Lower leg skin (tissue), 4 donors: ENCODE results near the gene BIRC6. TPM values are rescaled to one million over a fixed set of nuclear protein-coding genes. Genes with fewer than 3 reads are reported as not detected.

Experiments used
- DNase-seq, 2 donors: peaks; one replicate each; pipeline ENCODE4 v3.0.0-alpha.2; 2019; ENCODE audit warnings: low spot score in 2 of 2
- H3K4me3 ChIP-seq: fragments of 200-600 bp; sonication (generic); 2 replicates; pipeline ENCODE4 v1.5.1; 2017; ENCODE audit warnings: mild to moderate bottlenecking, low read depth; ENCODE audit not compliant: poor library complexity, severe bottlenecking
- CTCF ChIP-seq, 3 donors: fragments of 450-650 bp; IDR thresholded peaks; one replicate each; pipeline ENCODE4 v1.5.1; 2016; ENCODE audit warnings: antibody characterized with exemption in 3 of 3, mild to moderate bottlenecking in 3 of 3, moderate library complexity in 2 of 3
- POLR2A ChIP-seq, 2 donors: fragments of 450-650 bp; IDR thresholded peaks; one replicate each; pipeline ENCODE4 v1.6.1; 2016 to 2017; ENCODE audit warnings: antibody characterized with exemption in 2 of 2, mild to moderate bottlenecking in 1 of 2, moderate library complexity in 1 of 2
- WGBS, 2 donors: methylation state at CpG; one replicate each; pipeline ENCODE4 v1.1.5; 2018; 5-methylcytosine and 5-hydroxymethylcytosine counted together
- intact Hi-C: fragments of 100-400 bp; cut with DNase I; formaldehyde crosslinking; loops from one replicate; pipeline ENCODE4 v1.15.0; 2023; ENCODE audit warnings: low total_unique reads
- total RNA-seq, 4 donors: library from RNA; depleted of rRNA; stranded (reverse); fragments of >200 nt; gene quantifications; one replicate each; pipeline ENCODE4 v1.1.0, GENCODE V29; 2016

BIRC6 gene
- total RNA-seq, 4 donors from 2014 or later: 70.3 to 146 (median 95.6) TPM

- DNase-seq: no peak
- intact Hi-C loops: no loop called here
- 100% methylated on average over 1 of the region's 1 CpG for whole genome bisulfite sequencing, 2 donors
- no peak overlapping the region for H3K4me3 ChIP-seq
- no peak for TF ChIP-seq POLR2A (IDR thresholded peaks at IDR 0.05)
- TF ChIP-seq CTCF (IDR thresholded peaks at IDR 0.05): no peak
These were observed 65.3 kb downstream of the BIRC6 start for GRCh38 chr2:32422133-32422532.

- H3K4me3 ChIP-seq: no peak overlapping the region
- DNase-seq: no peak
- no peak for TF ChIP-seq CTCF (IDR thresholded peaks at IDR 0.05)
- no peak for TF ChIP-seq POLR2A (IDR thresholded peaks at IDR 0.05)
- intact Hi-C loops: no loop called here
These were observed 66.7 kb downstream of the BIRC6 start for GRCh38 chr2:32423536-32423935.

GRCh38 chr2:32424739-32425138, 67.9 kb downstream of the BIRC6 start:
- intact Hi-C loops: no loop called here
- H3K4me3 ChIP-seq: no peak overlapping the region
- no peak for TF ChIP-seq CTCF (IDR thresholded peaks at IDR 0.05)
- no peak for TF ChIP-seq POLR2A (IDR thresholded peaks at IDR 0.05)
- WGBS, 2 donors: 97% methylated on average over 5 of the region's 5 CpGs
- DNase-seq: no peak

GRCh38 chr2:32425719-32426141, 68.9 kb downstream of the BIRC6 start:
- no peak for DNase-seq
- intact Hi-C loops: no loop called here
- TF ChIP-seq CTCF (IDR thresholded peaks at IDR 0.05) (no peak), POLR2A (IDR thresholded peaks at IDR 0.05) (no peak)
- WGBS, 2 donors: 72 to 88% methylated on average over 2 of the region's 2 CpGs
- no peak overlapping the region for H3K4me3 ChIP-seq

- DNase-seq: no peak
- no peak overlapping the region for H3K4me3 ChIP-seq
- intact Hi-C loops: no loop called here
- TF ChIP-seq CTCF (IDR thresholded peaks at IDR 0.05) (no peak), POLR2A (IDR thresholded peaks at IDR 0.05) (no peak)
- 75 to 79% methylated on average over 6 of the region's 6 CpGs for WGBS, 2 donors
These were observed 71.1 kb downstream of the BIRC6 start for GRCh38 chr2:32427672-32428610.
